Pons (tissue), 1 donor: ENCODE results near the gene SORBS1.

Source experiments
- DNase-seq: peaks from one replicate; pipeline ENCODE4 v3.0.0-alpha.2; 2016; ENCODE audit warnings: low spot score

SORBS1 gene

DNA sequence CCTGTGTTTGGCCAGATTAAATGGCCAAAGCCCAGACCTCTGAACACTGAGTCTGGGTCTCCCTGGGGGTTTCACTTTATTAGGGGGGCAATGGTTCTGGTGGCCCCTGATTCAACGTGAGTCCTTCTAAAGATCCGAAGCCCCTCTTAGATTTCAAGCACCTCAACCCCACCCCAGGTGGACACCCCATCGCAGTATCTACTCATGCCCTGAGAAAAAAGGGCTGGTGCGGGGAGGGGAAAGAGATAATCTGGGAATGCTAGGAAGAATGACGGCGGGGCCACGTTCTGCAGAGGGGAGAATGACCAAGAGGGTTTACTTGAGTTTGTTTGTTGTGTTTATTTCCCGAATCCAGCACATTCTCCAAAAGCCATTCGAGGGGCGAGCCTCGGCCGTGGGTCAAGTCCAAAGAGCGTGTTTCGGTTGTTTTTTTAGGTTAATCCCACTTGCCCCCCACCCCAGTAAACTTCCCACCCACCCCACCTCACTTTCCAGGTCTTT lies 271.2 kb downstream of the SORBS1 start:
- no peak for DNase-seq

DNA sequence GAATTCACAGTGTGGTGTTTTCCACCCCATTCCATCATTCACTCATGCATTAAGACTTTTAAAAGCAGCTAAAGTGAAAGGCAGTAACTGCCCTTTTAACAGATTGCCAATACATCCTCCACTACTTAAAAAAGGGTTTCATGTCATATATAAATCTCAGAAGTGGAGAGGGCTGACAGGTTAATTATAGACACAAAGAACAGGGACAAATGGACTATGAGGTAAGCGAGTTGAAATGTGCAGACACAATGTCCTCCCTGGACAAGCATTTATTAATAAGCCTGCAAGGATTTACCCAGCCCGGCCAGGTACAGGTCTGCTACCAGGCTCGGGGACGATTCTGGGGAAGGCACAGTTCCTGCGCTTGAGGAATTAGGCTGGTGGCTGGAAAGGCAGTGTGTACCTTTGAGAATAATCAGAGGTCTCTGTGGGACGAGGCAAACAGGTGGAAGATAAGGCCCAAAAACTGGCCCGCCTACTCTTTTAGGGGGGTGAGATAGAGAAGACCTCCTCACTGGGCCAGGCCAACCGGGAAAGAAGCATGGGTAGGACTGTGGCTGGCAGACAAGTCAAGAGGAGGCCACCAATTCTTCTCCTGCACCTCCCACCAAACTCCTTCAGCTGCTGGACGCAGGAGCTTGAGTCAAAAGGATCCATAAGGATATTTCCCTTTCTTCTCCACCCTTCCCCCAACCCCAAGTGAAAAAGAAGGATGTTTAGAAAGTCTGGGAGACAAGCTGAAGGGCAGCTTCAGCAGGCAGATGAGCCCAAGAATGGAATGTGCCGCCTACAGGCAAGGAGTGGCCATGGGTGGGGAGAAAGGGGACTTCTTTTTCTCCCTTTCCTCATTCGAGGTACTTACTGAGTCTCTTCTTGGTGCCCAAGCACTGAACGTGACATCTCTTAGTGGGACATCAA lies 271.9 kb downstream of the SORBS1 start:
- DNase-seq = no peak

DNA sequence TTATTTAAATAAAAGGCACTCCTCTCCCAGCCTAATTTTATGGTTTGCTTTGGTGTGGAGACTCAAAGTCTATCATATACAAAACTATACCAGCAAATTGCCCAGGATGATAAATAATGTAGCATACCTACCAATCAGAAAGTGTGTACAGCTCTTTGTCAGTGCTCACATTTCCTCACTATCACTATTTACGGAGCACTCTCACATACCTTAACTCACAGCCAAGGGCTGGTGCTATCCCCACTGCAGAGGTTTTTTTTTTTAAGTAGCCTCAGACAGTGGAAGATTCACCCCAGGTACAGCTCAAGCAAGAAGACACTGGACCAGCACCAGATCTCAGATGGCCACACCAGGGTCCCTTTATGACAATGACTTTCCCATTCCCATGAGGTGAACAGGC lies 272.9 kb downstream of the SORBS1 start:
- no peak for DNase-seq

DNA sequence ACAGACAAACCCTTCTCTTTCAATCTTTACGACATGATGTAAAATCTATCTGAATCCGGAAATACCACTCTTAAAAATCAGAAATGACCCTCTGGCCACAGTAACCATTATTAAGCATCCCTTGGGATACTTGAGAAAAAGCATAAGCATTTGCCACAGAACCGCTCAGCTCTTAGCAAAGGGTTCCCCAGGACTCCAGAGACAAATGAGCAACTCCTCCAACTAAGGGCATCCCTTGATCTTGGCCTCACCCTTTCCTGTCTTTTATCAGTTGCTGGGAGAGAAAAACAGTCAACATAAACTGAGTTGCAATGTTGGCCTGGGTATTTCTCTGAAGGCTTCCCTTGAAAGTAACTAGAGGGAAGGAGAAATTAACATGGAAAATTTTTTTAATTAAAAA lies 273.9 kb downstream of the SORBS1 start:
- DNase-seq = no peak

DNA sequence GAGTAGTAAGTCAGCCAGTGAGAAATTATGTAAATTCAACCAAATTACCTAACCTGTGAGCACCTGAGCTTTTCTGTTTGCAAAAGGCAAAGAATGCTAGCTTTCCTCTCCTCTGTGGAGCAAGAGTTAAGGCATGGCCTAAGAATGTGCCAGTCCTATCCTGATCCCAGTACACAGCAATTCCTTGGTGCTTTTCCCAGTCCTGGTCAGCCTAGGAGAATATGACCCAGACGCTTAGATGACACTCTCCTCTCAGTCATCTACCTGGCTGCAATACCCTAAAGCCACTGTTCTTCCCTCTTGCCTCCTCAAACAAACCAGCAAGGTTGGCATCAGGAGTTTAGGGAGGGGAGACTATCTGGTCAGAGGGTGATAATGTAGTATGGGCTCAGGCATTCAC lies 274.5 kb downstream of the SORBS1 start:
- DNase-seq = no peak

DNA sequence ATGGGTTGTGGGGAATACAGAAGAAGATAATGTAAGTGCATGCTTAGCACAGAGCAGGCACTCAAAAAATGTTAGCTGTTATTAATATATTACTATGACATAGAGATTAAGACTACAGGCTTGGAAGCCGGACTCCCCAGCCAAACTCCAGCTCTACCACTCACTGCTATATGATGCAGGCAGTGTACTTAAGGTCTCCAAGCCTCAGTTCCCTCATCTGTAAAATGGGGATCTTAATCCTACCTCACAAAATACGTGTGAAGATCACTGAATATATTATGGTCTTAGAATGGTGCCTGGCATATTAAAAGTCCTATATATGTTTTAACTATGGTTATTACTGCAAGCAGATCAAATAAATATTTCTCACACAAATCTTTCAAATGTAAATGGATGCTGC lies 275.6 kb downstream of the SORBS1 start:
- DNase-seq = no peak

DNA sequence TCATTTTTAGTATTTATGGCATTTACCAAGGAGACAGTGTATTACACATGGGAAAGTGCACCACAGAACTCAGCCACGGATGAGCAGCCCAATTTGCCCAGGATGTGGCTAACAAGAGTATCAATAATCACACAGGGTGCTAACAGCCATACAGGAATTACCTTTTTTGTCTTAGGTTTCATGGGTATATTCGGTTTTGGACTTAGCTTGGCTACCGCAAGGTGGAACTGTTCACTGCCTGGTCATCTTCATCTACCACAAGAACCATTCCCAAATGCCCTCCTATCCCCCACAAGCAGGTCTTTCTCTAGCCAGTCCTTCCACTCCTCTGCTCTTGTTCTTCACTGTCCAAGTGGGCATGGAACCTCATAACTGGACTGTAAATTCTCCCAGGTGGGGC lies 276.4 kb downstream of the SORBS1 start:
- no peak for DNase-seq

DNA sequence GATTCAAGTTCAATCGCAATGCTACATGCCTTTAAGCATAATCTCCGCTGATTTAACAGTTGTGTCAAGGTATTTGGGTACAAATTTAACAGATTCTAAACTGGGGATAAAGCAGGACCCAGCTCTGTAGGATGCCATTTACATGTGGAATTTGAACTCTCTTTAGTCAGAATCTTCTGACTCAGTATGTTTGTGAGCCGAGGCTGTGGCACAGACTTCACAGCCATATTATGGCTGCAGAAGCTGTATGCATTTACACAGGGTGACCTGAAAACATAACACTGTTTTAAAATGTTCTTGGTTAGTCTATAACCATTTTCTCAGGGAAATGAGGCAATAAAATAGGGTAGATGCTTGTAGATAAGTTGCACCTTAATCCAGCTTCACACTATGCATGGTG lies 279.1 kb downstream of the SORBS1 start:
- DNase-seq = no peak

DNA sequence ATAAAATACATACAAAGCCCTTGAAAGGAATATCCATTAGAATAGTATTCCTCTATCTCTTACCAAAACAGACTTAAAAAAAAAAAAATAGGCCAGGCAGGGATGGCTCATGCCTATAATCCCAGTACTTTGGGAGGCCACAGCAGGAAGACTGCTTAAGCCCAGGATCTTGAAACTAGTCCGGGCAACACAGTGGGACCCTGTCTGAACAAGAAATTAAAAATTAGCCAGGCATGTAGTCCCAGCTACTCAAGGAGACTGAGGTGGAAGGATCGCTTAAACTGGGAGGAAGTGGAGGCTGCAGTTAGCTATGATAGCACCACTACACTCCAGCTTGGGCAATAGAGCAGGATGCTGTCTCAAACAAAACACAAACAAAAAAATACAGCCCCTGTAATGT lies 280.0 kb downstream of the SORBS1 start:
- DNase-seq = no peak

DNA sequence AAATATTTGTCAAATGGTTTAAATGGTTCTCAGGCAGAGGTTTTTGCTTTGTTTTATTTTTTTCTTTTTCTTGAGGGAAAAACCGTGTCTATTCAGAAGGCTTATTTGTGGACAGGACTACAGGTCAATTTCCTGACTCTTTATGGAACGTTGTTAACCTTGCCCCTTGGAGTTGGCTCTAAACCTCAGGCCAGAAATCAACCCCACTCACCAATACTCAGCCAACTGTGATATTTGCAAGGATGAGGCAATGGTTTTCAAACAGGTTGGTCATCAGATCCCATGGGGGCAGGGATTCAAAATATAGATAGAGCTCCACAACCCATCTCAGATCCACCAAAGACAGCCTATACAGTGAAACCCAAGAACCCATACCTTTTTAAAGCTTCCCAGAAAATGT lies 280.5 kb downstream of the SORBS1 start:
- no peak for DNase-seq

DNA sequence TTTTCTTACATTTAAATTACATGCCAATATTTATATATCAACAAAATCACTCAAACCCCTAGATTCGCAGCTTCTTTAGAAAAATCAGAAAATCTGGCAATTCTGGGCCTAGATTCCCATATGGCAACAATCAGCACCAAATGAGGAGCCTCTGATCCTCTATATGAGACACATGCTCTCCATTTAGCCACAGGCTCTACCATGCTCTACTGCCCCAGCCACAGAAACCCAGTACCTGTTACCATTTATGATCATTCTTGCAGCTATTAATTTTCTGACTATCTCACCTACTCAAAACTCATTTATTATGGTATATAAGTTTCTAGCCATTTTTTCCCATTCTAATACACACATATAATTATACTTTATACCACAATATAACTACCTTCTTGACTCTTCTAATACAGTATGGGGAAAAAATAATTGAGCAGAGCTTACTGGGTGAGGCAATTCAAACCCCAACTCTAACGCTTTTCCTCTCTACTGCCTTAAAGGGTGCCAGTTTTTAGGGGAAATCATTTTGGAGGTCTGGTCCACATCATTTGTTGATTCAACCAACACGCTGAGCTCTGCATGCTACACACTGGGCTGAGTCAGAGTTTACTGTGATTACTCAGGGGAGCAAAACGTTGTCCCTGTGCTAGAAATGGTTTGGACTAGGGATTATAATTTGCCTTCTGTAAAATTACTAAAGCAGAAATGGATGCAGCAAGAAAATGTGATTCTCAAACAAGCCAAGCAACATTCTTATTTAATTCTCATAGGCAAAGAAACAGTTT lies 281.9 kb downstream of the SORBS1 start:
- no peak for DNase-seq

DNA sequence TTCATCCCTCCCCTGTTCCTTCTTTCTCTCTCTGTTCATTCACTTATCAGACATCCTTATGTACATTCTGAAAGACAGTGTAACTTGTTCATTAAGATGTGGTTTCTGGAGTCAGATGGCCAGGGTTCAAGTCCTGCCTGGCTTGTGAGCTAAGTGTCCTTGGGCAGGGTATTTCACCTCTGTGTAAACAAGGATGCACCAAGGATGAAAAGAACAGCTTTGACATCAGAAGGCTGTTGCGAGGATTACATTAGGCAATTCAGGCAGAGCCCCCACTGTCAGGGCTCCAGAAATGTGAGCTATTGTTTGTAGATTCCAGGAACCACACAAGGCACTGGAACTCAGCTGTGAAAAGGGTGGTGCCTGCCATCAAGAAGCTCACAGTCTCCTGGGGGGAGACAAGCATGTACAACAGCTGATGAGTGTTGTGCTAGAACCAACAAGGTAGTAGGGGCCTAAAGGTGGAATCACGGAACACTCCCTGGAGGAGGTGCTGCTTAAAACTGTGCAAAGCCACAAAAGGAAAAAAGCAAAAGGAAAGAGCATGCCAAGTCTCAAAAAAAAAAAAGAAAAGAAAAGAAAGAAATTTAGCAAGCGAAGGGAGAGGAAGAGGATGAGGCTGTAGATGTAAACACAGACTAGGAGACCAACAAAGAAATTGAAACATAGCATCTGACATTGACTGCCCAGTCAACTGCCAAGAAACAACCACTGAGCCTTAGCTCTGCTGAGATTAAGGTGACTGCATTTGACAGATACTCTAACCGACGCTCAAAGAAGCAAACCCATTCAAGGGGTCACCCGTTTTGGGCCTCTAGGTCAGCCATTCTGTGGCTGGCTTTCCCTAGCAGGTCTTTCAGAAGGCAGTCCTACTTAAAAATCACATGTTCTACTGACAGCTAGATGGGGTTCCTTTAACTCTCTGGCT lies 282.8 kb downstream of the SORBS1 start:
- DNase-seq = no peak

DNA sequence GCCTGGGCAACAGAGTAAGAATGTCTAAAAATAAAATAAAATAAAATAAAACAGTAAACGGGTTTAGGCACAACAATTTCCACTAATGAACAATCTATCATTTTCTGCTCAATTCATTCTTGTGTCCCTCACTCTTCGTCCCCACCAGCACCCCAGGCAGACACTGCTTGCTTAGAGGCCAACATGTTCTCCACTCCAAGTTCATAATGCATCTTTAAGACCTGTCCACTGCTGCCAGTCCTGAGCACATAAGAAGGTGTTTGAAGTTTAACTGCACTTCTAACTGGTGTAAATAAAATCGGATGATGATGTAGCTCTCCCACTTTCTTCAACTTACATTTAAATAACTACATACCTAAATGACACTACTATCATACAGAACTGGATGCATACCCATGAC lies 283.6 kb downstream of the SORBS1 start:
- no peak for DNase-seq

DNA sequence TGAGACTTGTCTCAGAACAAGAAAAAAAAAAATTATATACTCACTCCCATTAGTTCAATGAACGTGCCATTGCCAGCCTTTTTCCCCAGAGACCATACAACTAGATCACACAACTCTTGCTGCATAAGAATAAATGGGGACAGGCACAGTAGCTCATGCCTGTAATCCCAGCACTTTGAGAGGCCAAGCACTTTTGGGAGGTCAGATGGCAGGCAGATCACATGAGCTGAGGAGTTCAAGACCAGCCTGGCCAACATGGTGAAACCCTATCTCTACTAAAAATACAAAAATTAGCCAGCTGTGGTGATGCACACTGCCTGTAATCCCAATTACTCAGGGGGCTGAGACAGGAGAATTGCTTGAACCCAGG lies 284.0 kb downstream of the SORBS1 start:
- DNase-seq = no peak

DNA sequence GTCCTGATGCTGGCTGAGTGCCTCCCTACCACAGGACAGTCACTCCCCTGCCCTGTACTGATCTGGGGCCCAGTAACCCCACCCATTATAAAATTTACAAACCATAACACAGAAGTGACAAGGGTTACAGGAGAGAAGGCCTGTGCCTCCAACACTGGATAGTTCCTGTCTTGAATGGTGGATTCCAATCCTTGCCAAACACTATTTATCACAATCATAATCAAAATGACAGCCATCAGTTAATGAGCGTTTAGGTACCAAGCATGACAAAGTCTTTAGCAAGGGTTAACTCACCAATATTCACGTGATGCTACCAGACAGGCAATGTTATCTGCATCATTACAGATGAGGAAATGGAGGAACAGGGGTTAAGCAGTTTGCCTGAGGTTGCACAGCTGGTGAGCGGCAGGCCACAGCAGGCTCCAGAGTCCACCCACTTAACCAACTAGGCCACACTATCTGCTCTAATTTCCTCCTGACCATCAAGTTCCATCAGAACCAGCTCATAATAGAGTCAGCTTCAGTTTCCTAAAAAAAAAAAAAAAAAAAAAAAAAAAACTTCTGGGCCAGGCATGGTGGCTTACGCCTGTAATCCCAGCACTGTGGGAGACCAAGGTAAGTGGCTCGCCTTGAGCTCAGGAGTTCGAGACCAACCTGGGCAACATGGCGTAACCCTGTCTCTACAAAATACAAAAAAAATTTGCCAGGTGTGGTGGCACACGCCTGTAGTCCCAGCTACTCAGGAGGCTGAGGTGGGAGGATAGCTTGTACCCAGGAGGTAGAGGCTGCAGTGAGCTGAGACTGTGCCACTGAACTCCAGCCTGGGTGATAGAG lies 284.6 kb downstream of the SORBS1 start:
- DNase-seq = no peak

DNA sequence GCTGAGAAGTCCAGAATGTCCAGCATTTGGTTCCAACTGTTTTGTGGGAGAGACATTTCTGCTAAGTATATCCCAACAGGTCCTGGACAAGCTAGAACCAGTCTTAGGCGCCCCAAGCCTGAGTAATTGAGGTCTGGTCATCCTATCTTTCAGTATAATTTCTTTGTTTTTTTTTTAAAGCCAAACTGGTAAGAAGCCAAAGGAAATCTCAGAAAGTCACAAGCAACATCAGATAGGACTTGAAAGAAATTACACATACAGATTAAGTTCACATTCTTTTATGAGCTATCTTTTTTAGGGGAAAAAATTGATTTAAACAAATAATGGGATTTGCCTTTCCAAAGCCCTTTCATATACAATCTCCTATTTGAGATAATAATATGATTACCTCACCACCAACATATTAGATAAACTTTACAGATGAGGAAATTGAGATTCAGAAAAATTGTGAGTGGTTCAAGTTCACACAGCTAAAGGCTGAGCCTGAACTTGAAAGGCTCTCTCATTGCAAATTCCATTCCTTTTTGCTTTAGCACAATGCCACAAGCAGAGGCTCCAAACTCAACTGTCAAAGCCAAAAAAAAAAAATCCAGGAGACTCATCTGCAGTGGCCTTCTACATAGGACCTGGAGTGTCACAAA lies 285.3 kb downstream of the SORBS1 start:
- DNase-seq = no peak

DNA sequence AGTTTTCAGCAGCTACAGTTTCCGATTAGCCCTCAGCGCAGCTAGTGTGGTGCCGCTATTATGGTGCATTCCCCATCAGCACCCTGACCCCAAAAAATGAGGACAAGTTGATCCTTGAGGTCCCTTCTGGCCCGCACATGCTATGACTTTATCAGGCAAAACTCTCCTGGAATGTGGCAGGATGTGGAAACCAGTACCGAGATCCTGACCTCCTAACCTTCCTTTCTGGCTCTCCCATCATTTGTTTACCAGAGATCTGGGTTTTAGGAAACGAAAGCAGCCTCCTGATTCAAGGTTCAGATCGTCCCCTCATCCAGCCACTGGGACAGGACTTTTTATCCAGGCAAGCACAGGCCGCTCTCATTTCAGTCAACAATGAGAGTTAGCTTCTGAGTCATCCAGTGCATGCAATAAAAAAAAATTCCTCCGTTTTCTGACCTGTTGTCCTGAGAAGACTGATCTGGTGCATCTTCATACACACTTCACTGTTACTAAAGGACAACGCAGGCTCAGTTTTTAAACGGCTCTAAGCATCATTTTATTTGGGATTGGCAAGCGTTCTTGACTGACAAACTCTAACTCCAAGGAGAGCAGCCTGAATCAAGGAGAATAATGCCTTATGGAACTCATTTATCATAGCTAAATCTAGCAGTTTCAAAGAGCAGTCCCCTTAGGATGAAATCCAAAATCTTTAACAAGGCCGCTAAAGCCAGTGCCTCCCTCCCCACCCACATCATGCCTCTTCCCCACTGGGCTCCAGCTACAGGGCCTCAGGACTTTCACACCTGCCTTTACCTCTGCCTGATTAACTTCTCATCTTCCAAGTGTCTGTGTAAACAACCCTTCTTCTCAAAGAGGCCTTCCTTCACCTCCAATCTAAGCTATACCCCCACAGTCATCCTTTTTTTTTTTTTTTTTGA lies 287.5 kb downstream of the SORBS1 start:
- DNase-seq = no peak

DNA sequence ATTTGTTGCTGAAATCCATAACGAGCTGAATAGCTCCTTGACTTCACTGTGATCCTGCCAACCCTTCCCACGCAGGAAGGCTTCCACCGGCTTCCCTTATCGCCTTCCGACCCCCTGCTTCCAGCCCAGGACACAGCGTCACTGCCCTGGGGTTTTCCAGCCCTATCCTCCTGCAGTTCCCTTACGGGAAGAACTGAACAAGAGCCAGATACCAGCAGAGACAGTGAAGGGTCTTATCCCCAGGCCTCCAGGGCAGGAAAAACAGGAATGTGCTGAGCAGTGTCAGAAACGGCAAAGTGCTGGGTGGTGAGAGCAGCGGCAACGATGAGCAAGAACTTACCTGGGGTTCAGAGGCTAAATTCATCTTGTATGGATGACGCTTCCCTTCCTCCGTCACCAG lies 292.7 kb downstream of the SORBS1 start:
- DNase-seq = no peak

DNA sequence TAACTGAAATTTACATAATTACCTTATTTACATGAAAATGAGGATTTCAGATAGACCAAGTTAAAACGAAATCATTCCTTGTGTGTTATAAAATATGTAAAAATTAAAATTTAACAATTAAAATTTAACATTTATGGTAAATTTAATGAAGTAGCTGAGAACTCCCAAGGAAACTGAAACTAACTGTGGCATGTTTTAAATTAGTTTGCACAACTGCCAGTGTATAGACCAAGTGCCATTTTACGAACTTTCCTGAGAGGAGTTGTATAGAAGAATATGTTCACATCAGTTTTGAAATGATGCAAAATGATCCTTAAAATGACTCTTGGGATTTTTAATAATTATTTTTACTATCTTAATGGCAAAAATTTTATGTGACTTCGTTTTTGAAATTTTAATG lies 293.9 kb downstream of the SORBS1 start:
- no peak for DNase-seq

DNA sequence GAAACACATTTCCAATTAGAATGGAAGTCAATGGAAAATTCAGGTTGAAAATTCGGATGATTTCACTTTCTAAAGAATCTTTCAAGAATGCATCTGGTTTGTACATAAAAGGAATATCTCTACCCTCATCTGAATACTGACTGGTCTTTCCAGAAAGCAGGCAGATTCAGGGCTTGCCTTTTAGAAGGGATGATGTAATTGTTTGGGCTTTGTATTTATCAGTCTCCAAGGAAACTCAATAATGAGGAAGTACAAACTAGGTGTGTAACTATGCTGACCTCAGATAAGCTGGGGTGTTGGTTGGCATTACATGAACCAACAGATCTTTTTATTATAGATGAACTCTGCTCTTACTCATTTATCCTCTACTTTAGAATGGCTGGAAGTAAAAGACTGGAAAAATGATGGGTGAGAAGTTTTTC lies 294.5 kb downstream of the SORBS1 start:
- DNase-seq = no peak
